SKM-1 (cell line): ENCODE results near the gene RASA3.
"Not testable (repeated sequence)": the region's sequence is repeated elsewhere in the genome, so short reads cannot be mapped to it uniquely, and the experiment has no call there.

Source experiments
- DNase-seq: peaks from one replicate; lab custom pipeline; 2025; ENCODE audit not compliant: unreplicated experiment; lab: John Stamatoyannopoulos, UW

Gene RASA3

DNA sequence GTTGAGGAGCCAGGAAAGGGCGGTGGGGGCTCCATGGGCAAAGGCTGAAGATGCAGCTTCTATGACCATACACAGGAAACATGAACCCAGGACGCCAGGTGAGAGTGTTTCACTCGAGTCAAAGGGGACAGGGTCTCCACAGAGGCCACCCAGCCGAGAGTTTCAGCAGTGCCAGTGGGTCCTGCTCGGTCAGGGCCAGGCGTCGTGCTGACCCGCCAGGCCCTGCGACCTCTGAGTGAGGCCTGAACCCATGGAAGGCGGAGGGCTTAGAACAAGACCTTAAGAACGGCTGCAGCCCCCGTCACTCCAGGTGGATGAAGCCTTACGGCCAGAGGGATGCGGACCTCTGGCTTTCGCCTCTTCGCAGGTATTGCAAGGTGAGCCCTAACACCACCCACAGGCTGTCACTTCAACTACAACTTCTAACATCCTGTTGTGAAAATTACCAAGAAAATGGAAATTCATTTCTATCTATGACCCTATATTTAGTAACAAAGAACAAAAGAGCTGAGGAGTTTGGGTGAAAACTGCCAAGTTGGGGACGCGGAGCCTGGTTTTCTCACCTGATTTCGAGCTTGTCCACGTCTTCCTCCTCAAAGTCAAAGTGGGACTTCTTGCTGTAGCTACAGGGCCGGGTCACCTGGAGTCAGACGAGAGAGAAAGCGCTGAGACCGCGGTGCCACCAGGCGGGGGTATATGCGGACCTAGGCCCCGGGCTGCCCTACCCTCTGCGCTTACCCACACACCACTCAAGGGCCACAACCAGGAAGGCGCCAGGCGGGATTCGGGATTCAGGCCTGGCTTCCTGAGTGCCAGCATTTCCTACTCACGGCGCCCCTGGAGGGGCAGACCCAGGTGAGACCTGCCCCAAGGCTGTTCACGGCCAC, 108.5 kb downstream of the RASA3 start:
- no peak for DNase-seq

DNA sequence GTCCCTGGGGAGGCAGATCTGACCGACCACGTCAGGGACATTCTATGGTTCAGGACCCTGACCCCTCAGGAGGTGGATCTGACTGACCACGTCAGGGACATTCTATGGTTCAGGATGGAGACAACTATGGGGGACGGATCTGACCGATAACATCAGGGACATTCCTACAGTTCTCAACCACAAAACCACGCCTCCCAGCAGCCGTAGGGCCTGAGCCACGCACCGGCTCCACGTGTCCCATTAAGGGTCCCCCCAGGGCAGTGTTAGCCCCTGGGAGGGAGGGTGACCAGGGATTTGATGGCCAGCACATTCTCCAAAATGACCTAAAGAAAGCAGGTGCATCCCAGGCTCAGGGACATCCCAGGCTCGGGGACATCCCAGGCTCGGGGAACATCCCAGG, 109.5 kb downstream of the RASA3 start:
- no peak for DNase-seq

DNA sequence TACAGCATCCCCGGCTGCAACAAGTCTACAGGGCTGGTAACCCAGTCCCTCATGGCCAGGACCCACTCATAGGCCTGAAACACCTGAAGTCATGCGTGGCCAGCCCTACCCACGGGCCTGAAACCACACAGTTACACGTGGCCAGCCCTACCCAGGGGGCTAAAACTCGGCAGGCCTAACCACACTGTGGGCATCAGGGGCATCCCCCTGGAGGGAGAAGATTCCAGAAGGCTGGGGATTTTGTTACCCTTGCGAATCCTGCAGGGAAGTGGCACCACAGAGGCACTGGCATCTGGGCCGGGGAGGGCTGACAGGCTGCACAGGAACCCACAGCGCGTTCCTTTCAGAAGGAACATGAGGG, 110.1 kb downstream of the RASA3 start:
- no peak for DNase-seq

DNA sequence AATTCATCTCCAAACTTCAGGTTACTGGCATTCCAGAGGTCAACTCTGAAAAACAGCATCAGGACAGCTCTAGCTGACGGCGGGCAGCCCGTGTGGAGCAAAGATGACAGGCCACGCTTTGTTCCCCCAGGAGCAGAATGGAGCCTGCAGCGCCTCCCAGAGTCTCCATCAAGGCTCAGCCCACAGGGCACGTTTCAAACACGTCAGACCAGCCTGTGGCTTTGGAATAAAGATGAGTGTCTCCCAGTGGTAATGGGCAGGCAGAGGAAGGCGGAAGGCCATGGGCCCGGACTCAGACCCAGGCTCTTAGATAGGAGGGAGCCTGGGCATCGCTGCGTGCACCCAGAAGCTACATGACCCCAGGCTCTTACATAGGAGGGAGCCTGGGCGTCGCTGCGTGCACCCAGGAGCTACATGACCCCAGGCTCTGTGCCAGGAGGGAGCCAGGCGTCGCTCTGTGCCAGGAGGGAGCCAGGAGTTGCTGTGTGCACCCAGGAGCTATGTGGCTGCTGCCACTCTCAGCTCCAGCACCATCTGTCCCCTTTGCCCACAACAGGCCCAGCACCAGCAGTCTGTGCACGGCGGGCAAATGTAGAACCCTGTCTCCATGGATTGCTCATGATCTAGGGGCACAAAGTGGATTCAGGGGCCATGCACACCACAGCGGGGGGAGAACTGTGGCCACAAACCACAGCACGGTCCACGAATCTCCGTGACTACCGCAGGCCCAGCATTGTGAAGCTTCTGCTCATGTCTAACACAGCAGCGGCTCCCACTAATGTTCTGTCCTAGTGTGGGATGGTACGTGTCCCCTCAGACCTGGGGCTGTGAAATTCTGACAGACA, 110.7 kb downstream of the RASA3 start:
- DNase-seq = no peak

DNA sequence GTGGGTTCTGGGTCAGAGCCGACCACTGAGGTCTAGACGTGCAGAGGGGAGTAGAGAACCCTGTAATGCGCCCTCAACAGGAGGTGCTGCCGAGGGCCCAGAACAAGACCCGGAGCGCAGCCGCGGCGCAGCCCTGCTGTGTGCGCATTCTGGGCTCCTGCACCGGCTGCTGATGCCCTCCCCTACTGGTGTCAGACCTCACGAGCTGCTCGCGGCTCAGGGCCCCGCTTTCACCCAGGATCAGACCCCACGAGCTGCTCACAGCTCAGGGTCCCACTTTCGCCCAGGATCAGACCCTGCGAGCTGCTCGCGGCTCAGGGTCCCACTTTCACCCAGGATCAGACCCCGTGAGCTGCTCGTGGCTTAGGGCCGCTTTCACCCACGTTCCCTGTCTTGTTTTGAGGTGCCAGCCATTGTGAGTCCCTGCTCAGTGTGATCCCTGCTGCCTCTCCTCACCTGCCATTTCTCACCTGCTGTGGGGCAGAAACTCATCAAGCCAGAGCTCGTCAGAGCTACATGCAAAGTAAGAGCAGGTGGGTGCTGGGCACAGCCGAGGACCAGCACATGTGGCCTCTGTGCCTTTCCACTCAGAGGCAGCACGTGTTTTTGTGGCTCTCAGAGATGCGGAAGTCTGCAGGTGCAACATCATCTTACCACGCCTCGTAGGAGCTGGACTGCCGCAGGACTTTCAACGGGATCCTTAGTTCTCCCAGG, 111.5 kb downstream of the RASA3 start:
- no peak for DNase-seq

DNA sequence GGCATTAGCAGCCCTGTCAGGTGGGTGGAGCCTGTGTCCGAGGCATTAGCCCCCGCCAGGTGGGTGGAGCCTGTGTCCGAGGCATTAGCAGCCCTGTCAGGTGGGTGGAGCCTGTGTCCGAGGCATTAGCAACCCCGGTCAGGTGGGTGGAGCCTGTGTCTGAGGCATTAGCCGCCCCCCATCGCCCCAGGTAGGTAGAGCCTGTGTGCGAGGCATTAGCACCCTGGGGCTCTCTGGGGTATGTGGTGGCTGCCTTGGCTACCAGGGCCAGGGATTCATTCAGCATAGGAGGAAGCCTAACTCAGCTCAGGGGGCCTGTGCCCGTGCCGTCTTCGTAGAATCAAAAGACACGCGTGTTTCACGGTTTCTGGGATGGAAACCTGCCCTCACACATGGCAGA, 112.3 kb downstream of the RASA3 start:
- not testable (repeated sequence) for DNase-seq

DNA sequence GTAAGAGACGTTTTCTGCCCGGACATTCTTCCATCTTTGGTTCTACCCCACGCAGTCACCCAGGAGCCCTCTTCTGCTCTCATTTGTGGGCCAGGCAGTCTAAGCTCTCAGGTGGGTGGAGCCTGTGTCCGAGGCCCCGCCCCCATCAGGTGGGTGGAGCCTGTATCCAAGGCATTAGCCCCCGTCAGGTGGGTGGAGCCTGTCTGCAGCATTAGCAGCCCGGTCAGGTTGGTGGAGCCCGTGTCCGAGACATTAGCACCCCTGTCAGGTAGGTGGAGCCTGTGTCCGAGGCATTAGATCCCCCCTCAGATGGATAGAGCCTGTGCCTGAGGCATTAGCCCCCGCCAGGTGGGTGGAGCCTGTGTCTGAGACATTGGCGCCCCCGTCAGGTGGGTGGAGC, 113.1 kb downstream of the RASA3 start:
- no peak for DNase-seq

DNA sequence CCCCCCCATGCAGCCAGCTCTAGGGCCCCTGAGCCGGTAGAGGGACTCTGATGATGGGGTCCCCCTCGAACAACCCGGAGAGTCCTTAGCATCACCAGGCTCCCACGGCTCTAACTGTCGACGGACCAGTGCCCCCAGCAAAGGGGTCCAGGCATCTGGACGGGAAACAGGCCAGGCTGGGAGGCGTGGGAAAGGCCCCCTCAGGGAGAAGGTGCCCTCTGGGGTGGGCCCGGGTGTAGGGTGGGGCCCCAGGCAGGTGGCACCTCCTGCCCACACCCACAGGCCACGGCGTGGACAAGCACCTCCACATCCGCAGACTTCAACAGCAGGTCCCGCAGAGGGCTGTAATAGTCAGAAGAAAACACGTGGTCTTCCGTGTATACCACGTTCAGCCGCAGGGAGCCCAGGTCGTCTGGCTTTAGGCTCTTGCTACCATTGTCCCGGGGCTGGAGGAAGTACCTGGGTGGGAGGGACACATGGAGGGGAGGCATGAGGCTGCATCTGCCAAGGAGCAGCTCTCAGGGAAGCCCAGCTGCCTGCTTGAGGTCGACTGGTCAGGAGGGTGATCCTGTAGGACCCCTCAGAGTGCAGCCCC, 113.9 kb downstream of the RASA3 start:
- DNase-seq = no peak

DNA sequence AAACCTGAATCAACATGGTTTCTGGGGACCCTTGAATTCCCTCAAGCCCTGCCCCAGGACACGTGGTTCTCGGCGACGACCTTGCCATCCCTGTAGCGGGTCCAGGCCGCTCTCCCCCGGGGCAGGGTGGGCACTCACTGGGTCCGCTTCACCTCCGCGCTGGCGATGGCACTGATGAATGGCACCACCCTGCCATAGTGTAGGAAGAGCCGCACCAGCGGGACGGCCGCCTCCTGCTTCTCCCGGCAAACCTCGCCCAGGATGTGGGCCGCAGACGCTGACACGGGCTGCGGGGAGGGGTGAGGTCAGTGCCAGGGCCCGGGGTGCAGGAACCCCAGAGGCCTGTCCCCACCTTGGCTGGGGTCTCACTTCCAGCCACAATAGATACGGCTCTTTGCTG, 114.5 kb downstream of the RASA3 start:
- DNase-seq = no peak

DNA sequence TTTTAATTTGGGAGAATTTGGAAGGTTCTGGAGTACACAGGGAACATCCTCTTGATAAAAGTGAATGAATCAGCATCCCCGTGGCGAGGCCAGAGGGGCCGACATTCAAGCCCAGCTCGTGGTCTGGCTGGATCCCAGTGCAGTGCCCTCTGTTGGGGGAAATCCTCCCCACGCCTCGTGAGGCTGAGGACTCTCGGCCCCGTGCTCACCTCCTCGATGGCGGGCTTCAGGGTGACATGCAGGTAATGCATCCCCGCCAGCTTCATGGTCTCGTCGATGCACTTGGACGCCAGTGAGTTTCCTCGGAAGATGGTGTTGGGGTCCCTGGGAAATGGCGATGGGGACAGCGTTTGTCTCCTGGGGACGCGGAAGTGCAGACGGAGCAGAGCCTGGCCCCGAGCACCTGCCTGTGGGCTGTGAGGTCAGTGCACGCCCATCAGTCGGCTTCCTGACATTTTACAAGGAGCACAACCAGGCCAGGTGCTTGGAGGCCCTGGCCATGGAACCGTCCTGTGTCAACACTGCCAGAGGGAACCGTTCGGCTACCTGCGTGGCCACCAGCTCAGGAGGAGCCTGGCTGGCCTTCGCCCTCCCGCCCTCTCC, 115.3 kb downstream of the RASA3 start:
- no peak for DNase-seq

DNA sequence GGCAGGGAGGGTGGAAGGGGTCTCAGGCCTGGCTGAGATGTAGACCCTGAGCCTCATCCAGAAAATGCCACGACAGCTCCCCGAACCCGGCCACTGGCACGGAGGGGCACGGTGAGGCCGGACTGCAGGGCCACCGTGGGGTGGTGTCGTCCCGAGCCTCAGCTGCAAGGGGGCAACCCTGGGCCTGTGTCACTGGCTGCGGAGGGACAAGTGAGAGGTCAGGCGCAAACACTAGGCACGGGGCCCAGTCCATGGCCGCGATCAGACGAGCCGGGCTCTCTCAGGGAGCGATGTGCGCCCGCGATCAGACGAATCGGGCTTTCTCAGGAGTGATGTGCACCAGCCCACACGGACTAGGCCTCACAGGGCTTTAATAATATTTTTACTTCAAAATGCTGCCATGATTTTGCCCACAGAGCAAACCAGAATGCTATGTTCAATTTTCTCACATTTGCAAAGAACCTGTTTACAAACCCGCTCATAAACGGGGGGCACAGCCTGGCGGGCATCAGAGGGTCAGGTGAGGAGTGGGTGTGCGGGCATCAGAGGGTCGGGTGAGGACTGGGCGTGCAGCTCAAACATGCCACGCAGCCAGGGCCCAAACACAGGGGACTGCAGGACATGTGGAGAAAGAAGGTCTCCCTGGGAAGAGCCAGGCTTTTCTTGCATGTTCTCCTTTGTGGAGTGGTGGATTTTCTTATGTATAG, 115.9 kb downstream of the RASA3 start:
- DNase-seq = no peak

DNA sequence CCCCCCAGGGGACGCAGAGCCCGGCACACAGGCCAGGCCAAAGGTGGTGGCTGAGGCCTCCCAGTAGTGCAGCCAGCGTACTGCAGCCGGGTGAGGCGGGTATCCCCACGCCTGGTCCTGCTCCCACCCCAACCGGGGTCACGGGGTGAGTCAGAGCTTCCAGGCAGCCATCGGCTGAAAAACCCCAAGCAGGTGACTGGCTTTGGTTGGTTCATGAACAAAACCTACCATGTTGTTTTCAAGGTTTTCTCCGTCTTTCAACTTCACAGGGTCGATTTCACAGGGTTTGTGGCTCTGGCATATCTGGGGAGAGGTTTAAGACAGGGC, 116.5 kb downstream of the RASA3 start:
- DNase-seq = no peak

DNA sequence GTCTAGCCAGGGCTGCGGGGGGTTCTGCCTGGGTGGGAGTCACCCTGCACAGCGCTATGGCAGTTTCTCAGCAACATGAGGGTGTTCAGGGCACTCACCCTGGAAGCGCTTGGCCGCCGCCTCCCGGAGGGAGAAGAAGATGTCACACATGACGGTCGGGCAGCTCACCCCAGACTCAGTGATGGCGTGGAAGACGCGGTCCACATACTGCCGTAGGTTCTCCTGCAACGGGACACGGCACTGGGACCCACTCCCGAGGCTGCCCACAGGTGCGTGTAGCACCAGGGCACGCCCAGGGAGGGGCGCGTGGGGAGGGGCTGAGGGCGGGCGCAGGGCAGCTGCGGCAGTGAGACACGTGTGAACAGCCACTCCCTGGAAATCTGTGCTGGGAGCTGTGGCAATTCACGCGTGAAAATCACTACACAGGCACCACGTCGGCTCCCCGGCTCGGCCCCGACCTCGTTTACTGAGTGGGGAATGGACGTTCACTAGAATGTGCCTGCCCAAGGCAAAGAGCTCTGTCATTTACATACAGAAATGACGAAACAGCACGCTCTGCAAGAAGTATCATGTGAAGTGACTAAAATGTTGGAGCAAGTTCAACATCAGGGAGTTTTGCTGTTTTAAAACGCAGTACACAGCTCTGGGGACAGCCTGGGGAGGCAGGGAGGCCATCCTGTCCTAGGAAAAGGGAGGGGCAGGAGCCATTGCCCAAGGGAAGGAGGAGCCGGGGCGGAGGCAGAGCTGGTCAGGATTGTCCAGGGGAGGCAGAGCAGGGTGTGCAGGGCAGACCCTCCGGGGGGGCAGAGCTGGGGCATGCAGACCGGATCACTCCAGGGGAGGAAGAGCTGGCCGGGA, 117.1 kb downstream of the RASA3 start:
- no peak for DNase-seq

DNA sequence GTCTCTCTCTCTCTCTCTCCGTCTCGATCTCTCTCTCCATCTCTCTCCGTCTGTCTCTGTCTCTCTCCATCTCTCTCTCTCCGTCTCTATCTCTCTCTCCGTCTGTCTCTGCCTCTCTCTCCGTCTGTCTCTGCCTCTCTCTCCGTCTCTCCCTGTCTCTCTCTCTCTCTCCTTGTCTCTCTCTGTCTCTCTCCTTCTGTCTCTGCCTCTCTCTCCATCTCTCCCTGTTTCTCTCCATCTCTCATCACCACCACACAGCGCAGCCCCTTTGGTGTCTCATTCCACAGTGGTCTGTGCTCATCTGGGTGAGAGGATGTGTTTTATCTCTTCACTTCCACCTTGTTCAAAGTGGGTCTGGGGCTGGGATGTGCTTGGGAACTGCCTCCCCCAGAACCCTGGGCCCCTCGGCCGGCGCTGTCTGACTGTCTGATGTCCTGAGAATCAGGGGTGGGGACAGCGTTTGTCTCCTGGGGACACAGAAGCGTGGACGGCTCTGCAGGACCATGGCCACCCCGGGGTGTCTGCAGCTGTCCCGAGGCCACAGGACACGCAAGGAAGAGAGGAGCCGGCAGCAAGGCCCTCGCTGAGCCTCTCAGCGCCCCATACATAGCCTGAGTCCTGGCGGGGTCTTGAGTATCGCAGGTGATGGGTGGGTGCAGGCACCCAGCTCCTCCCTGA, 118.3 kb downstream of the RASA3 start:
- DNase-seq = no peak

DNA sequence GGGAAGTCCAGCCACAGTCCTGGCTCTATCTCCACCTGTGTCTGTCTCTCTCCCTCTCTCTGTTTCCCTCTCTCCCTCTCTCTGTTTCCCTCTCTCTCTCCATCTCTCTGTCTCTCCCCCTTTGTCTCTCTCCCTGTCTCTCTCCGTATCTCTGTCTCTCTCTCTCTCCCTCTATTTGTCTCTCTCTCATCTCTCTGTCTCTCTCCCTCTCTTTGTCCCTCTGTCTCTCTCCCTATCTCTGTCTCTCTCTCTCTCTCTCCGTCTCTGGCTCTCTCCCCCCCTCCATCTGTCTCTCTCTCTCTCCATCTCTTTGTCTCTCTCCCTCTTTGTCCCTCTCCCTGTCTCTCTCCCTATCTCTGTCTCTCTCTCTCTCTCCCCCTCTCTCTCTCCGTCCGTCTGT, 119.1 kb downstream of the RASA3 start:
- no peak for DNase-seq

DNA sequence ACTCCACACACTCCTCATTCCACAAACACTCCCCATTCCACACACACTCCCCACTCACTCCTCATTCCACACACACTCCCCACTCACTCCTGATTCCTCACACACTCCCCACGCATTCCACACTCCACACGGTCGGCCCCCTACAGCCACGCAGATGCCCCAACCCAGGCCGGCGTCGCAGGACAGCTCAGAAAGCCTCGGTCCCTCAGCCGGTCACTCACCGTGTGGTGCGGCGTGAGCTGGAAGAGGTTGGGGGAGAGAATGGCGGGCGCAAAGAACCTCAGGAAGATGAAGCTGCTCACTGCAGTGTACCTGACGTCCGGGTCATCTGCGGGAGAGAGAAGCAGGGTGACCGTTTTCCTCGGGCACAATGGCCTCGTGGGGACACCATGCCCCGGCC, 119.5 kb downstream of the RASA3 start:
- DNase-seq = no peak

DNA sequence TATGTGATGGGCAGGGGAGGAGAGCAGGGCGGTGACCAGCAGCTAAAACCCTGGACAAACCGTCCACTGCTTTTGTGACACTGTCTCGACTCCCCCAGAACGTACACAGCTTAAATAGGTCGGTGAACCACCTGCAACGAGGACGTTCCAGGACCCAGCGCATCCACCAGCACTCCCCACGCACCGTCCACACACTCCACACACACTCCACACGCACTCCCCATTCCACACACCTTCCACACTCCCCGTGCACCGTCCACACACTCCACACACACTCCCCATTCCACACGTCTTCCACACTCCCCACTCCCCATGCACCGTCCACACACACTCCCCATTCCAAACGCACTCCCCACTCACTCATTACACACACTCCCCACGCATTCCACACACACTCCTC, 120.3 kb downstream of the RASA3 start:
- DNase-seq = no peak

DNA sequence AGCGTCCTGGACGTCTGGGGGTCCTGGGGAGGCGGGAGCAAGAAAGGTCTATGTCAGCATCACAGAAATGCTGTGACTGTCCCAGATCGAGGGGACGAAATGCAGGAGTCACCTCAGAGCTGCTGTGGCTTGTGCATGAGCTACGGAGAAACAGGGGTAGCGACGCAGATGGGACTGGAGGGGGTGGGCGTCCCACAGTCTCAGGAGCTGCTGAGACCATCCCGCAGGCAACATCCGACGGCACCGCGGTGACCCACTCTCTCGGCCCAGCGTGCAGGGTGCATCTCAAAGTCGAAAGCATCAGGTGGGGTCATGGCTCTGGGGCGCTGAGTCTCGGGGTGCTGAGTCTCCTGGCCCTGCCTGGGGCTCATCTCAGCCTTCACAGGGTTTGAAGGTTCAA, 121.2 kb downstream of the RASA3 start:
- no peak for DNase-seq
